WTC11 (cell line): ENCODE results near the gene GRK3. TPM values are rescaled to one million over a fixed set of nuclear protein-coding genes. Genes with fewer than 3 reads are reported as not detected.
"Not testable (repeated sequence)": the region's sequence is repeated elsewhere in the genome, so short reads cannot be mapped to it uniquely, and the experiment has no call there.

Experiments
- ATAC-seq: fragments of 200-7000 bp; cut with Tn5 transposase; 2 replicates; pipeline ENCODE4 v1.10.0; 2021; ENCODE audit warnings: mild to moderate bottlenecking, moderate library complexity
- CTCF ChIA-PET: fragments of 300-600 bp; sonication (Branson Sonifier 250); formaldehyde crosslinking; loops from one replicate; lab custom pipeline; 2021; ENCODE audit warnings: antibody characterized with exemption; lab: Charles Lee
- POLR2A ChIA-PET: fragments of 350-600 bp; sonication (Branson Sonifier 250); formaldehyde crosslinking; loops from one replicate; lab custom pipeline; 2021; ENCODE audit warnings: antibody characterized with exemption; lab: Charles Lee
- DNase-seq: peaks from one replicate; pipeline ENCODE4 v3.0.0; 2021; ENCODE audit warnings: low spot score
- H3K27ac Mint-ChIP-seq: 2 replicates; pipeline ENCODE4 v1.8.0; 2021; ENCODE audit warnings: mixed read lengths
- H3K27me3 Mint-ChIP-seq: 2 replicates; pipeline ENCODE4 v1.8.0; 2021; ENCODE audit warnings: low read depth, mild to moderate bottlenecking, moderate library complexity, mixed read lengths
- H3K36me3 Mint-ChIP-seq: 2 replicates; pipeline ENCODE4 v1.8.0; 2021; ENCODE audit warnings: mixed read lengths
- H3K4me1 Mint-ChIP-seq: 2 replicates; pipeline ENCODE4 v1.8.0; 2022; ENCODE audit warnings: mixed read lengths
- H3K4me3 Mint-ChIP-seq: 2 replicates; pipeline ENCODE4 v1.8.0; 2021; ENCODE audit warnings: mild to moderate bottlenecking, moderate library complexity, mixed read lengths
- H3K9me3 Mint-ChIP-seq: 2 replicates; pipeline ENCODE4 v1.8.0; 2021; ENCODE audit warnings: mixed read lengths
- CREB1 ChIP-seq: sonication (generic); formaldehyde crosslinking; IDR thresholded peaks from 2 replicates; pipeline ENCODE4 v1.8.0; 2023; ENCODE audit warnings: mild to moderate bottlenecking, missing genetic modification reagents
- ETV6 ChIP-seq: sonication (generic); formaldehyde crosslinking; IDR thresholded peaks from 2 replicates; pipeline ENCODE4 v1.8.1; 2022; ENCODE audit warnings: mild to moderate bottlenecking, missing genetic modification reagents
- GTF2I ChIP-seq: fragments of 250-450 bp; sonication (Bioruptor Pico); conservative IDR thresholded peaks from 2 replicates; pipeline ENCODE4 v1.4.0; 2021; ENCODE audit warnings: mild to moderate bottlenecking
- HMGA2 ChIP-seq: fragments of 250-450 bp; sonication (Bioruptor Pico); IDR thresholded peaks from 2 replicates; pipeline ENCODE4 v1.4.0; 2021; ENCODE audit warnings: mild to moderate bottlenecking, moderate library complexity
- JAZF1 ChIP-seq: fragments of 250-450 bp; sonication (Bioruptor Pico); IDR thresholded peaks from 2 replicates; pipeline ENCODE4 v1.9.0; 2021; ENCODE audit warnings: moderate library complexity, mild to moderate bottlenecking, inconsistent platforms
- KAT7 ChIP-seq: sonication (generic); formaldehyde crosslinking; IDR thresholded peaks from 2 replicates; pipeline ENCODE4 v1.8.1; 2023; ENCODE audit warnings: missing genetic modification reagents, mild to moderate bottlenecking, borderline replicate concordance
- NFATC4 ChIP-seq: fragments of 250-450 bp; sonication (Bioruptor Pico); IDR thresholded peaks from 2 replicates; pipeline ENCODE4 v1.9.0; 2021; ENCODE audit warnings: mild to moderate bottlenecking
- NFYB ChIP-seq: sonication (generic); formaldehyde crosslinking; conservative IDR thresholded peaks from 2 replicates; pipeline ENCODE4 v1.8.0; 2022; ENCODE audit warnings: low read depth, missing genetic modification reagents
- NR1H2 ChIP-seq: sonication (generic); formaldehyde crosslinking; IDR thresholded peaks from 2 replicates; pipeline ENCODE4 v1.9.0; 2021; ENCODE audit warnings: mild to moderate bottlenecking, moderate library complexity, missing genetic modification reagents
- ZBTB21 ChIP-seq: sonication (generic); formaldehyde crosslinking; IDR thresholded peaks from 2 replicates; pipeline ENCODE4 v1.8.1; 2023; ENCODE audit warnings: mild to moderate bottlenecking, missing genetic modification reagents, borderline replicate concordance
- ZNF232 ChIP-seq: sonication (generic); formaldehyde crosslinking; IDR thresholded peaks from 2 replicates; pipeline ENCODE4 v1.8.0; 2022; ENCODE audit warnings: mild to moderate bottlenecking, missing genetic modification reagents
- total RNA-seq: library from RNA; stranded (reverse); gene quantifications from 3 replicates; pipeline ENCODE4 v1.2.3, GENCODE V29; 2021
- TF ChIP-seq, protein P1 (sequence below): sonication (generic); formaldehyde crosslinking; IDR thresholded peaks from 2 replicates; pipeline ENCODE4 v1.8.0; 2022; ENCODE audit warnings: mild to moderate bottlenecking, missing genetic modification reagents
- TF ChIP-seq, protein P2 (sequence below): sonication (generic); formaldehyde crosslinking; IDR thresholded peaks from 2 replicates; pipeline ENCODE4 v1.8.1; 2023; ENCODE audit warnings: mild to moderate bottlenecking, missing genetic modification reagents, moderate library complexity
- TF ChIP-seq, protein P3 (sequence below): sonication (generic); formaldehyde crosslinking; conservative IDR thresholded peaks from 2 replicates; pipeline ENCODE4 v1.8.1; 2023; ENCODE audit warnings: mild to moderate bottlenecking, low read depth, missing genetic modification reagents, moderate library complexity
- TF ChIP-seq, protein P4 (sequence below): sonication (generic); formaldehyde crosslinking; IDR thresholded peaks from 2 replicates; pipeline ENCODE4 v1.8.1; 2023; ENCODE audit warnings: mild to moderate bottlenecking, missing genetic modification reagents, borderline replicate concordance
- TF ChIP-seq, protein P5 (sequence below): sonication (generic); formaldehyde crosslinking; IDR thresholded peaks from 2 replicates; pipeline ENCODE4 v1.8.0; 2022; ENCODE audit warnings: missing genetic modification reagents
- TF ChIP-seq, protein P6 (sequence below): sonication (generic); formaldehyde crosslinking; IDR thresholded peaks from 2 replicates; pipeline ENCODE4 v1.8.0; 2022; ENCODE audit warnings: mild to moderate bottlenecking, missing genetic modification reagents

The GRK3 gene
- total RNA-seq, 1 experiment from 2014 or later: 27.1 TPM

DNA sequence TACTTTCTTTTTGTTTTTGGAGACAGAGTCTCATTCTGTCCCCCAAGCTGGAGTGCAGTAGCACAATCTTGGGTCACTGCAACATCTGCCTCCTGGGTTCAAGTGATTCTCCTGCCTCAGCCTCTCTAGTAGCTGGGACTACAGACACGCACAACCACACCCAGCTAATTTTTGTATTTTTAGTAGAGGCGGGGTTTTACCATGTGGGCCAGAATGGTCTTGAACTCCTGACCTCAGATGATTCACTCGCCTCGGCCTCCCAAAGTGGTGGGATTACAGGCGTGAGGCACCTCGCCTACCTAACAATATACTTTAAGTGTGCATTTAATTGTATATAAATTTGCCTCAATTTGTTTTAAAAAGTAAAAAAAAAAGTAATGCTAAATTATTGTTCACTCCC, 38.4 kb downstream of the GRK3 start:
- DNase-seq (no peak), ATAC-seq (no peak)
- no peak overlapping the region for H3K27ac Mint-ChIP-seq
- no peaks in the 10 kb centered on the region for H3K27me3 Mint-ChIP-seq
- 0 out of 2 replicates have a peak, but pooled peaks cover 2% of the 10 kb centered on the region for H3K9me3 Mint-ChIP-seq
- no peak overlapping the region for H3K4me3 Mint-ChIP-seq
- peaks cover 19% of the 10 kb centered on the region for H3K4me1 Mint-ChIP-seq
- CTCF ChIA-PET: no interaction called here
- POLR2A ChIA-PET: no interaction called here
- no peaks in the 10 kb centered on the region for H3K36me3 Mint-ChIP-seq
- TF ChIP-seq KAT7 (CRISPR knock-in tag) (no peak), ZBTB21 (CRISPR knock-in tag) (no peak), GTF2I (CRISPR knock-in tag) (no peak), NR1H2 (CRISPR knock-in tag) (no peak), CREB1 (no peak), ZNF232 (CRISPR knock-in tag) (no peak), ETV6 (no peak), HMGA2 (CRISPR knock-in tag) (no peak), NFYB (CRISPR knock-in tag) (no peak), NFATC4 (CRISPR knock-in tag) (no peak), JAZF1 (CRISPR knock-in tag) (no peak)
- TF ChIP-seq, protein P1, sequence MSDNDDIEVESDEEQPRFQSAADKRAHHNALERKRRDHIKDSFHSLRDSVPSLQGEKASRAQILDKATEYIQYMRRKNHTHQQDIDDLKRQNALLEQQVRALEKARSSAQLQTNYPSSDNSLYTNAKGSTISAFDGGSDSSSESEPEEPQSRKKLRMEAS: no peak
- TF ChIP-seq, protein P2, sequence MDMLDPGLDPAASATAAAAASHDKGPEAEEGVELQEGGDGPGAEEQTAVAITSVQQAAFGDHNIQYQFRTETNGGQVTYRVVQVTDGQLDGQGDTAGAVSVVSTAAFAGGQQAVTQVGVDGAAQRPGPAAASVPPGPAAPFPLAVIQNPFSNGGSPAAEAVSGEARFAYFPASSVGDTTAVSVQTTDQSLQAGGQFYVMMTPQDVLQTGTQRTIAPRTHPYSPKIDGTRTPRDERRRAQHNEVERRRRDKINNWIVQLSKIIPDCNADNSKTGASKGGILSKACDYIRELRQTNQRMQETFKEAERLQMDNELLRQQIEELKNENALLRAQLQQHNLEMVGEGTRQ (CRISPR knock-in tag): no peak
- TF ChIP-seq, protein P3, sequence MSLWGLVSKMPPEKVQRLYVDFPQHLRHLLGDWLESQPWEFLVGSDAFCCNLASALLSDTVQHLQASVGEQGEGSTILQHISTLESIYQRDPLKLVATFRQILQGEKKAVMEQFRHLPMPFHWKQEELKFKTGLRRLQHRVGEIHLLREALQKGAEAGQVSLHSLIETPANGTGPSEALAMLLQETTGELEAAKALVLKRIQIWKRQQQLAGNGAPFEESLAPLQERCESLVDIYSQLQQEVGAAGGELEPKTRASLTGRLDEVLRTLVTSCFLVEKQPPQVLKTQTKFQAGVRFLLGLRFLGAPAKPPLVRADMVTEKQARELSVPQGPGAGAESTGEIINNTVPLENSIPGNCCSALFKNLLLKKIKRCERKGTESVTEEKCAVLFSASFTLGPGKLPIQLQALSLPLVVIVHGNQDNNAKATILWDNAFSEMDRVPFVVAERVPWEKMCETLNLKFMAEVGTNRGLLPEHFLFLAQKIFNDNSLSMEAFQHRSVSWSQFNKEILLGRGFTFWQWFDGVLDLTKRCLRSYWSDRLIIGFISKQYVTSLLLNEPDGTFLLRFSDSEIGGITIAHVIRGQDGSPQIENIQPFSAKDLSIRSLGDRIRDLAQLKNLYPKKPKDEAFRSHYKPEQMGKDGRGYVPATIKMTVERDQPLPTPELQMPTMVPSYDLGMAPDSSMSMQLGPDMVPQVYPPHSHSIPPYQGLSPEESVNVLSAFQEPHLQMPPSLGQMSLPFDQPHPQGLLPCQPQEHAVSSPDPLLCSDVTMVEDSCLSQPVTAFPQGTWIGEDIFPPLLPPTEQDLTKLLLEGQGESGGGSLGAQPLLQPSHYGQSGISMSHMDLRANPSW (CRISPR knock-in tag): no peak
- TF ChIP-seq, protein P4, sequence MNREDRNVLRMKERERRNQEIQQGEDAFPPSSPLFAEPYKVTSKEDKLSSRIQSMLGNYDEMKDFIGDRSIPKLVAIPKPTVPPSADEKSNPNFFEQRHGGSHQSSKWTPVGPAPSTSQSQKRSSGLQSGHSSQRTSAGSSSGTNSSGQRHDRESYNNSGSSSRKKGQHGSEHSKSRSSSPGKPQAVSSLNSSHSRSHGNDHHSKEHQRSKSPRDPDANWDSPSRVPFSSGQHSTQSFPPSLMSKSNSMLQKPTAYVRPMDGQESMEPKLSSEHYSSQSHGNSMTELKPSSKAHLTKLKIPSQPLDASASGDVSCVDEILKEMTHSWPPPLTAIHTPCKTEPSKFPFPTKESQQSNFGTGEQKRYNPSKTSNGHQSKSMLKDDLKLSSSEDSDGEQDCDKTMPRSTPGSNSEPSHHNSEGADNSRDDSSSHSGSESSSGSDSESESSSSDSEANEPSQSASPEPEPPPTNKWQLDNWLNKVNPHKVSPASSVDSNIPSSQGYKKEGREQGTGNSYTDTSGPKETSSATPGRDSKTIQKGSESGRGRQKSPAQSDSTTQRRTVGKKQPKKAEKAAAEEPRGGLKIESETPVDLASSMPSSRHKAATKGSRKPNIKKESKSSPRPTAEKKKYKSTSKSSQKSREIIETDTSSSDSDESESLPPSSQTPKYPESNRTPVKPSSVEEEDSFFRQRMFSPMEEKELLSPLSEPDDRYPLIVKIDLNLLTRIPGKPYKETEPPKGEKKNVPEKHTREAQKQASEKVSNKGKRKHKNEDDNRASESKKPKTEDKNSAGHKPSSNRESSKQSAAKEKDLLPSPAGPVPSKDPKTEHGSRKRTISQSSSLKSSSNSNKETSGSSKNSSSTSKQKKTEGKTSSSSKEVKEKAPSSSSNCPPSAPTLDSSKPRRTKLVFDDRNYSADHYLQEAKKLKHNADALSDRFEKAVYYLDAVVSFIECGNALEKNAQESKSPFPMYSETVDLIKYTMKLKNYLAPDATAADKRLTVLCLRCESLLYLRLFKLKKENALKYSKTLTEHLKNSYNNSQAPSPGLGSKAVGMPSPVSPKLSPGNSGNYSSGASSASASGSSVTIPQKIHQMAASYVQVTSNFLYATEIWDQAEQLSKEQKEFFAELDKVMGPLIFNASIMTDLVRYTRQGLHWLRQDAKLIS (CRISPR knock-in tag): no peak
- TF ChIP-seq, protein P5, sequence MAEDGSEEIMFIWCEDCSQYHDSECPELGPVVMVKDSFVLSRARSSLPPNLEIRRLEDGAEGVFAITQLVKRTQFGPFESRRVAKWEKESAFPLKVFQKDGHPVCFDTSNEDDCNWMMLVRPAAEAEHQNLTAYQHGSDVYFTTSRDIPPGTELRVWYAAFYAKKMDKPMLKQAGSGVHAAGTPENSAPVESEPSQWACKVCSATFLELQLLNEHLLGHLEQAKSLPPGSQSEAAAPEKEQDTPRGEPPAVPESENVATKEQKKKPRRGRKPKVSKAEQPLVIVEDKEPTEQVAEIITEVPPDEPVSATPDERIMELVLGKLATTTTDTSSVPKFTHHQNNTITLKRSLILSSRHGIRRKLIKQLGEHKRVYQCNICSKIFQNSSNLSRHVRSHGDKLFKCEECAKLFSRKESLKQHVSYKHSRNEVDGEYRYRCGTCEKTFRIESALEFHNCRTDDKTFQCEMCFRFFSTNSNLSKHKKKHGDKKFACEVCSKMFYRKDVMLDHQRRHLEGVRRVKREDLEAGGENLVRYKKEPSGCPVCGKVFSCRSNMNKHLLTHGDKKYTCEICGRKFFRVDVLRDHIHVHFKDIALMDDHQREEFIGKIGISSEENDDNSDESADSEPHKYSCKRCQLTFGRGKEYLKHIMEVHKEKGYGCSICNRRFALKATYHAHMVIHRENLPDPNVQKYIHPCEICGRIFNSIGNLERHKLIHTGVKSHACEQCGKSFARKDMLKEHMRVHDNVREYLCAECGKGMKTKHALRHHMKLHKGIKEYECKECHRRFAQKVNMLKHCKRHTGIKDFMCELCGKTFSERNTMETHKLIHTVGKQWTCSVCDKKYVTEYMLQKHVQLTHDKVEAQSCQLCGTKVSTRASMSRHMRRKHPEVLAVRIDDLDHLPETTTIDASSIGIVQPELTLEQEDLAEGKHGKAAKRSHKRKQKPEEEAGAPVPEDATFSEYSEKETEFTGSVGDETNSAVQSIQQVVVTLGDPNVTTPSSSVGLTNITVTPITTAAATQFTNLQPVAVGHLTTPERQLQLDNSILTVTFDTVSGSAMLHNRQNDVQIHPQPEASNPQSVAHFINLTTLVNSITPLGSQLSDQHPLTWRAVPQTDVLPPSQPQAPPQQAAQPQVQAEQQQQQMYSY: no peak
- TF ChIP-seq, protein P6, sequence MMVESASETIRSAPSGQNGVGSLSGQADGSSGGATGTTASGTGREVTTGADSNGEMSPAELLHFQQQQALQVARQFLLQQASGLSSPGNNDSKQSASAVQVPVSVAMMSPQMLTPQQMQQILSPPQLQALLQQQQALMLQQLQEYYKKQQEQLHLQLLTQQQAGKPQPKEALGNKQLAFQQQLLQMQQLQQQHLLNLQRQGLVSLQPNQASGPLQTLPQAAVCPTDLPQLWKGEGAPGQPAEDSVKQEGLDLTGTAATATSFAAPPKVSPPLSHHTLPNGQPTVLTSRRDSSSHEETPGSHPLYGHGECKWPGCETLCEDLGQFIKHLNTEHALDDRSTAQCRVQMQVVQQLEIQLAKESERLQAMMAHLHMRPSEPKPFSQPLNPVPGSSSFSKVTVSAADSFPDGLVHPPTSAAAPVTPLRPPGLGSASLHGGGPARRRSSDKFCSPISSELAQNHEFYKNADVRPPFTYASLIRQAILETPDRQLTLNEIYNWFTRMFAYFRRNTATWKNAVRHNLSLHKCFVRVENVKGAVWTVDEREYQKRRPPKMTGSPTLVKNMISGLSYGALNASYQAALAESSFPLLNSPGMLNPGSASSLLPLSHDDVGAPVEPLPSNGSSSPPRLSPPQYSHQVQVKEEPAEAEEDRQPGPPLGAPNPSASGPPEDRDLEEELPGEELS (CRISPR knock-in tag): no peak

DNA sequence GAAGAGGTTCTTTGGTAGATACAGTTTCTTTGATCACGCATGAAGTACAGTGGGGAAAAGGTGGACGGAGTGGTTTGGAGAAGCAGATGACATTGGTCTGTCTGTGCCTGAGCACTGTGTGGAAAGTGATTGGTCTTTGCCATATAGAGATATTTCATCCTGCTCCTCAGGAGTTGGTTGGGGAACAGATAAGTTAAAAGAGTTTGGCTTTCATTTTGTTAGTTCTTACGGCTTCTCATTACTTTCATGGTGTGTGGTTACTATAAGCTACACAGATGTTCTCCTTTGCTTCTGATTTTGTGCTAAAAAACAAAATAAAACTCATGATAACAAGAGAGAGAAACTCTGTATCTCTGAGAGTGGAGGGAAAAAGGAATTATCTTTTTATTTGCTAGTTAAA, 40.7 kb downstream of the GRK3 start:
- POLR2A ChIA-PET, H3K9me3 Mint-ChIP-seq, CTCF ChIA-PET, H3K36me3 Mint-ChIP-seq, H3K27ac Mint-ChIP-seq, H3K4me3 Mint-ChIP-seq, H3K27me3 Mint-ChIP-seq, ATAC-seq, DNase-seq: not testable (repeated sequence)
- peaks cover 13% of the 10 kb centered on the region for H3K4me1 Mint-ChIP-seq

DNA sequence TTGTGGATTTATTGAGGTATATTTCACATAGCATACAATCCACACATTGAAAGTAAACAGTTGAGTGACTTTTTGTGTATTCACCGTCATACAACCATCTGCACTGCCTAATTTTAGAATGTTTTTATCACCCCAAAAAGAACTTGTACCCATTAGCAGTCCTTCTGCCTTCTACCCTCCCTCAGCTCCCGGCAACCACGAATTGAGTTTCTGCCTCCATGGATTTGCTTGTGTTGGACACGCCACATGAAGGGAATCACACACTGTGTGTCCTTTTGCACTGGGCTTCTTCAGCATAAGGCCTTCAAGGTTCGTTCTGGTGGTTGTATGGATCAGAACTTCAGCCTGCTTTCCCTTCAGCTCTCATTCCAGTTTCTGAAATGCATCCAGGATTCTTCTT, 41.1 kb downstream of the GRK3 start:
- ATAC-seq, H3K9me3 Mint-ChIP-seq, H3K36me3 Mint-ChIP-seq, H3K27ac Mint-ChIP-seq, CTCF ChIA-PET, H3K4me3 Mint-ChIP-seq, DNase-seq, H3K27me3 Mint-ChIP-seq, POLR2A ChIA-PET: not testable (repeated sequence)
- H3K4me1 Mint-ChIP-seq: peaks cover 13% of the 10 kb centered on the region

DNA sequence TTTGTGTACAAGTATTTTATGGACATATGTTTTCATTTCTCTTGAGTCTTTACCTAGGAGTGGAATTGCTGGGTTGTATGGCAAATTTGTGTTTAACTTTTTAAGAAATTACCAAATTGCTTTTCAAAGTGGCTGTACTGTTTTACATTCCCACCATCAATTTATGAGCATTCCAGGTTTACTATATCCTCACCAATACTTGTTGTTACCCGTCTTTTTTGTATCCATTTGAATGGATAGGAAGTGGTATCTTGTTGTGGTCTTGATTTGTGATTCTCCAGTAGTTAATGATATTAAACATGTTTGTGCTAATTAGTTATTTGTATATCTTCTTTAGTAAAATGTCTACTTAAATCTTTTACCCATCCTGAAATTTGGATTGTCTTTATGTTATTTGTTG, 46.8 kb downstream of the GRK3 start:
- H3K27me3 Mint-ChIP-seq, H3K27ac Mint-ChIP-seq, ATAC-seq, POLR2A ChIA-PET, H3K4me3 Mint-ChIP-seq, DNase-seq: not testable (repeated sequence)
- Mint-ChIP-seq H3K36me3 (peaks cover 14% of the 10 kb centered on the region), H3K4me1 (peaks cover 21% of the 10 kb centered on the region), H3K9me3 (peaks cover 13% of the 10 kb centered on the region)
- CTCF ChIA-PET: interaction anchor here (0.8 kb wide), 1 partner anchor 719 kb away, joined by 3 read pairs; no protein-coding TSS in a partner anchor
